ENCODE data around the gene EFCC1. TPM values are rescaled to one million over a fixed set of nuclear protein-coding genes. Genes with fewer than 3 reads are reported as not detected.

EFCC1 gene
- total RNA-seq, 2 donors from 2014 or later: 1.8 to 4.0 TPM

DNA sequence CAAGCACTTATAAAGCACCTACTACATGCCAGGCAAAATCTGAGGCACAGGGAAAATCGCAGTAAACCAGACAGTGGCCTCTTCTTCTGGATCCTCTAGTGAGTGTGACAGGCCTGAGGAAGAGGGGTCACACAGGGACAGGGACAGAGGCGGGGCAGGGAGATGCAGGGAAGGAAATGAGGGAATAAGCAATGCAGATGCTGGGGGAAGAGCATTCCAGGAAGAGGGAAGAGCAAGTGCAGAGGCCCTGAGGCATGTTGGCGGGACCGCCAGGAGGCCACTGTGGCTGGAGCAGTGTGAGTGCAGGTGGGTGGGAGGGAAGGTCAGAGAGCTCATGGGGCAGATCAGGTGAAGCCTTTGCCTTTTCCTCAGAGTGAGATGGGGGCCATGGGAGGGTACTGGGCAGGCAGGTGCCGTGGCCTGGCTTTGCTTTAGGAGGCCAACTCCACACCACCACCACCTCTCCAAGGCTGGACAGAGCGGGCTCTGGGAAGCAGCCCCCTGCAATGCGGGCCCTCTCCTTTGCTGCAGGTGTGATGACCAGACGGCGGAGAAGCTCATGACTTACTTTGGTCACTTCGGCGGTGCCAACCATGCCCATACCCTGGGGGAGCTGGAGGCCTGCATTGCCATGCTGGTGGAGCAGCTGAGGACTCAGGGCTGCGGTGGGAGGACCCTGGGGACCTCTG, 32.7 kb downstream of the EFCC1 start:
- H3K4me1 ChIP-seq: no peaks in the 10 kb centered on the region
- 88 to 89% methylated on average over 6 to 12 of the region's 12 CpGs for WGBS, 2 donors
- H3K27me3 ChIP-seq: no peaks in the 10 kb centered on the region
- DNase-seq (no peak), ATAC-seq (no peak)
- no peaks in the 10 kb centered on the region for H3K36me3 ChIP-seq (replicated peaks in 1 of 2; ENCODE audit: insufficient read depth in 1 of 2, low read depth in 2 of 2)
- no peak overlapping the region for H3K27ac ChIP-seq
- TF ChIP-seq POLR2A (IDR thresholded peaks at IDR 0.05): no peak
- TF ChIP-seq, protein P1, sequence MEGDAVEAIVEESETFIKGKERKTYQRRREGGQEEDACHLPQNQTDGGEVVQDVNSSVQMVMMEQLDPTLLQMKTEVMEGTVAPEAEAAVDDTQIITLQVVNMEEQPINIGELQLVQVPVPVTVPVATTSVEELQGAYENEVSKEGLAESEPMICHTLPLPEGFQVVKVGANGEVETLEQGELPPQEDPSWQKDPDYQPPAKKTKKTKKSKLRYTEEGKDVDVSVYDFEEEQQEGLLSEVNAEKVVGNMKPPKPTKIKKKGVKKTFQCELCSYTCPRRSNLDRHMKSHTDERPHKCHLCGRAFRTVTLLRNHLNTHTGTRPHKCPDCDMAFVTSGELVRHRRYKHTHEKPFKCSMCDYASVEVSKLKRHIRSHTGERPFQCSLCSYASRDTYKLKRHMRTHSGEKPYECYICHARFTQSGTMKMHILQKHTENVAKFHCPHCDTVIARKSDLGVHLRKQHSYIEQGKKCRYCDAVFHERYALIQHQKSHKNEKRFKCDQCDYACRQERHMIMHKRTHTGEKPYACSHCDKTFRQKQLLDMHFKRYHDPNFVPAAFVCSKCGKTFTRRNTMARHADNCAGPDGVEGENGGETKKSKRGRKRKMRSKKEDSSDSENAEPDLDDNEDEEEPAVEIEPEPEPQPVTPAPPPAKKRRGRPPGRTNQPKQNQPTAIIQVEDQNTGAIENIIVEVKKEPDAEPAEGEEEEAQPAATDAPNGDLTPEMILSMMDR (IDR thresholded peaks at IDR 0.05): no peak
- no peak overlapping the region for H3K4me3 ChIP-seq
- no peaks in the 10 kb centered on the region for H3K9me3 ChIP-seq
- intact Hi-C loops (cut with DNase I): no loop called here

DNA sequence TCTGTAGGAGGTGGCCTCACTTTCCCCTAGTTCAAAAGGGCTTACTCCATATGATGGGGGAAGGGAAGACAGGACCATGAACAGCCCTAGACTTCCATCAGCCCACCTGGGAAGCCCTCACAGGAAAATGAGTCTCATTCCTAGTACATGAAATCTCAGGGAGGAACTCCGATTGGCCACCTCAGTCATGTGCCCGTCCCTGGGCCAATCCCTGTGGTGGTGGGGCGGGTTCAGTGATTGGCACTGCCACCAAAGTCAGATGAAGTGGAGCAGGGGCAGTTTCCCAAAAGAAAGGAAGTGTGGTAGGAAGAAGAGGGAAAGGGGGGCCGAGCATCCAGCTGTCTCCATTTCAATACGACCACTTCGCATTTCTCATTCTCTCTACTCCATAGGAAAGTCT, 33.5 kb downstream of the EFCC1 start:
- DNase-seq (no peak), ATAC-seq (no peak)
- intact Hi-C loops (cut with DNase I): no loop called here
- H3K36me3 ChIP-seq (replicated peaks in 1 of 2; ENCODE audit: insufficient read depth in 1 of 2, low read depth in 2 of 2): no peaks in the 10 kb centered on the region
- 80 to 83% methylated on average over 6 of the region's 6 CpGs for WGBS, 2 donors
- TF ChIP-seq POLR2A (IDR thresholded peaks at IDR 0.05): no peak
- TF ChIP-seq, protein P1 (IDR thresholded peaks at IDR 0.05): no peak
- no peaks in the 10 kb centered on the region for H3K4me1 ChIP-seq
- no peaks in the 10 kb centered on the region for H3K9me3 ChIP-seq
- H3K27ac ChIP-seq: no peak overlapping the region
- no peaks in the 10 kb centered on the region for H3K27me3 ChIP-seq
- no peak overlapping the region for H3K4me3 ChIP-seq

DNA sequence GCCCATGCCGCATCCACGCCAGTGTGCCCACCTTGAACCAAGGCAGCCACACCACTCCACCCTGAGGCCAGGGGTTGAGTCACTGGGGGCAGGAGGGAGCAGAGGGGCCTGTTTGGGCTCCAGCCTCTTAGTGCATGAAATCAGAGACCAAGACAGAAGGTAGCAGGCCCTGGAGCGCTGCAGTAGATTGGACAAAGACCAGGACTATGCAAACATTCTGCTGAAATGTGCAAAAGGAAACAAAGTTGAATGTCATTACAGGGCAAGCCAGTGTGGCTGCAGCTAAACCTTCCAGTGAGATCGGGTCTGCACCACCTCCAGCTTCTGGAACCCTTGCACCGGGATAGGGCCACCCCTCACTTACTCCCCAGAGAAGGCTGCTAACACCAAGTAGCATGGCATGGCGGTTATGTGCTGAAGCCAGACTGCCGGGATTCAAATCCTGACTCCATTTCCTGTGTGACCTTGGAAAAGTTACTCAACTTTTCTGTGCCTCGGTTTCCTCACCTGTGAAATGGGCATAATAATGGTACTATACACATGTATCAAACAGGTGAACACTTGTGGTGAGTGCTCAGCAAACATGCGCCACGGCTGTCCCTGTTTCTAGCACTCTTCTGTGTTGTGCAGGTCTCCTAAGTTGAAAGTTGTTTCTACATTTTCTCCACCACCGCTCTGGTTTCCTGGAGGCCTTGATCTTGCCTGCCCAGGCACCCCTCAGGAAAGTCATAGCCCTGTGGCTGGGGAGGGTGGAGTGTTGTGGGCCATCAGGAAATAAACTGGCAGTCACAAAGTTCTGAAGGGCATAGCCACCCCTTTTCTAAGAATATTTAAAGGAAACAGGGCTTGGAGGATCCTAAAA, 34.5 kb downstream of the EFCC1 start:
- H3K9me3 ChIP-seq: no peaks in the 10 kb centered on the region
- no peaks in the 10 kb centered on the region for H3K36me3 ChIP-seq (replicated peaks in 1 of 2; ENCODE audit: insufficient read depth in 1 of 2, low read depth in 2 of 2)
- no peak for TF ChIP-seq POLR2A (IDR thresholded peaks at IDR 0.05)
- TF ChIP-seq, protein P1 (IDR thresholded peaks at IDR 0.05): no peak
- H3K4me1 ChIP-seq: no peaks in the 10 kb centered on the region
- 81 to 87% methylated on average over 8 to 11 of the region's 11 CpGs for WGBS, 2 donors
- ATAC-seq (no peak), DNase-seq (no peak)
- H3K4me3 ChIP-seq: no peak overlapping the region
- intact Hi-C loops (cut with DNase I): no loop called here
- H3K27ac ChIP-seq: no peak overlapping the region
- no peaks in the 10 kb centered on the region for H3K27me3 ChIP-seq

DNA sequence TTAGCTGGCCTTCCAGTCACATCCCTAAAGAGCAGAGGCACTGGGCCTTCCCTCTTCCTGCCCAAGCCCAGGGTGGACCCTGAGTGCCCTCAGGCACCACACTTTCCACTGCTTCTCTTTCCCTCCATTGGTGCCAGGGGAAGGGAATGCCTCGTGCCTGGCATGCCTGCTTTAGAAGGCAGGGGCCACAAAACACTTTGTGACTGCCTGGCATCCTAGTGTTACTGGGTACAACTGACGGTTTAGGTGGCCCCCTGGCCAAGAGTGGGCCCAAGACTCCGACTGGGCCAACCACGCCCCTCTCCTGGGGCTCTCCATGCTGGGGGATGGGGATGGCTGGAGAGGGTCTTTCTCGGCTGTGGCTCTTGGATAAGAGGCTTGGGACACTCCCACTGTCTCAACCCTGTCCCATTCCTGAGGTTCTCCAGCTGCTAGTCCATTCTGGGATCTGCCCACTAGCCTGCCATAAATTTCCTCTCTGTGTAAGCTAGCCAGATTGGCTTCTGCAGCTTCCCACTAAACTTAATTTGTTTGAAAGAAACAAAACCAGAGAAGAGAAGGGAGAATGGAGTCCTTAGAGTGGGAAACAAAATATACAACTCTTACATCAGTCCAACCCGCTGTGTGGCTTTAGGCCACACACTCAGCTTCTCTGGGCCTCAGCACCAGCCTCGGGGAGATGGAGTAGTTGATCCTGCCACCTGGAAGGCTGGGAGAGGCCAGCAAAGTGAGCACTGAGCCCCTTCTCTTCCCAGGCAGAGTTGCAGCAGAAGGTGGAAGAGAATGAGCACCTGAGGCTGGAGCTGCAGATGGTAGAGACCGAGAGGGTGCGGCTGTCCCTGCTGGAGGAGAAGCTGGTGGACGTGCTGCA, 35.4 kb downstream of the EFCC1 start:
- Histone ChIP-seq H3K4me3 (no peak overlapping the region), H3K9me3 (no peaks in the 10 kb centered on the region), H3K36me3 (replicated peaks in 1 of 2; ENCODE audit: insufficient read depth in 1 of 2, low read depth in 2 of 2) (no peaks in the 10 kb centered on the region), H3K4me1 (no peaks in the 10 kb centered on the region), H3K27me3 (no peaks in the 10 kb centered on the region), H3K27ac (no peak overlapping the region)
- DNase-seq (no peak), ATAC-seq (no peak)
- no peak for TF ChIP-seq POLR2A (IDR thresholded peaks at IDR 0.05)
- TF ChIP-seq, protein P1 (IDR thresholded peaks at IDR 0.05): no peak
- 86 to 93% methylated on average over 6 to 10 of the region's 10 CpGs for WGBS, 2 donors
- intact Hi-C loops (cut with DNase I): no loop called here
